IMR-90 (cell line): ENCODE measurements around the gene MAPKAP1. TPM values are rescaled to one million over a fixed set of nuclear protein-coding genes. Genes with fewer than 3 reads are reported as not detected.

Experiments
- ATAC-seq: fragments of 200-7000 bp; cut with Tn5 transposase; 2 replicates; pipeline ENCODE4 v1.9.1; 2020; ENCODE audit warnings: low read depth, mild to moderate bottlenecking, moderate library complexity
- BruUV-seq: library from RNA; stranded (reverse); fragments of 400-500 nt; replicated peaks from 2 replicates; lab custom pipeline; 2021; lab: Mats Ljungman, UMichigan
- CTCF ChIA-PET: fragments of 300-600 bp; formaldehyde crosslinking; extraction: SDS; loops from one replicate; lab custom pipeline; 2021; ENCODE audit warnings: antibody characterized with exemption; lab: Yijun Ruan, JAX
- POLR2A ChIA-PET: fragments of 300-600 bp; sonication (Branson Sonifier 250); formaldehyde crosslinking; loops from one replicate; lab custom pipeline; 2022; ENCODE audit warnings: antibody characterized with exemption; ENCODE audit not compliant: unreplicated experiment; lab: Charles Lee
- DNase-seq: peaks from one replicate; pipeline ENCODE4 v3.0.0; 2013
- H2AFZ ChIP-seq: replicated peaks from 2 replicates; pipeline ENCODE3; 2013; ENCODE audit warnings: low read length, mild to moderate bottlenecking; ENCODE audit not compliant: poor library complexity
- H2AK5ac ChIP-seq: 2 replicates; pipeline ENCODE4 v1.6.1; 2013; ENCODE audit warnings: low read depth, low read length, inconsistent platforms
- H2AK9ac ChIP-seq: replicated peaks from 2 replicates; pipeline ENCODE3; 2013; ENCODE audit warnings: mild to moderate bottlenecking, low read depth, low read length, moderate library complexity; ENCODE audit not compliant: poor library complexity
- H2BK120ac ChIP-seq: 2 replicates; pipeline ENCODE4 v1.6.1; 2013; ENCODE audit warnings: low read depth, low read length, inconsistent platforms
- H2BK15ac ChIP-seq: 3 replicates; pipeline ENCODE4 v1.6.1; 2013; ENCODE audit warnings: low read depth, low read length, inconsistent platforms
- H2BK20ac ChIP-seq: 2 replicates; pipeline ENCODE4 v1.6.1; 2013; ENCODE audit warnings: low read depth, mild to moderate bottlenecking, inconsistent platforms, low read length, moderate library complexity
- H2BK5ac ChIP-seq: 2 replicates; pipeline ENCODE4 v1.6.1; 2013; ENCODE audit warnings: mild to moderate bottlenecking, low read depth, low read length, inconsistent platforms; ENCODE audit not compliant: poor library complexity, severe bottlenecking
- H3K14ac ChIP-seq: replicated peaks from 2 replicates; pipeline ENCODE4 v1.6.1; 2013; ENCODE audit warnings: low read depth, low read length, inconsistent platforms
- H3K18ac ChIP-seq: 2 replicates; pipeline ENCODE4 v1.6.1; 2013; ENCODE audit warnings: low read depth, low read length, control low read depth
- H3K23ac ChIP-seq: 2 replicates; pipeline ENCODE4 v1.6.1; 2013; ENCODE audit warnings: low read depth, low read length, inconsistent platforms
- H3K27ac ChIP-seq: 2 replicates; pipeline ENCODE4 v1.5.1; 2013; ENCODE audit warnings: mild to moderate bottlenecking, control low read depth, low read length; ENCODE audit not compliant: insufficient read depth
- H3K27me3 ChIP-seq: 2 replicates; pipeline ENCODE4 v1.6.1; 2013; ENCODE audit warnings: low read length; ENCODE audit not compliant: control insufficient read depth, insufficient read depth
- H3K36me3 ChIP-seq: 2 replicates; pipeline ENCODE4 v1.6.1; 2013; ENCODE audit warnings: low read length, mixed read lengths; ENCODE audit not compliant: control insufficient read depth, insufficient read depth
- H3K4ac ChIP-seq: 2 replicates; pipeline ENCODE4 v1.6.1; 2013; ENCODE audit warnings: low read depth, low read length, inconsistent platforms
- H3K4me1 ChIP-seq: 2 replicates; pipeline ENCODE4 v1.6.1; 2013; ENCODE audit warnings: low read length, mixed read lengths; ENCODE audit not compliant: control insufficient read depth, insufficient read depth
- H3K4me2 ChIP-seq: 2 replicates; pipeline ENCODE4 v1.6.1; 2013; ENCODE audit warnings: low read depth, mild to moderate bottlenecking, control low read depth, low read length, moderate library complexity
- H3K4me3 ChIP-seq: 2 replicates; pipeline ENCODE4 v1.5.1; 2013; ENCODE audit warnings: low read depth, mild to moderate bottlenecking, control low read depth, low read length, moderate library complexity; ENCODE audit not compliant: insufficient read depth
- H3K56ac ChIP-seq: 2 replicates; pipeline ENCODE4 v1.6.1; 2013; ENCODE audit warnings: low read length, inconsistent platforms; ENCODE audit not compliant: insufficient read depth; ENCODE audit errors: extremely low read depth
- H3K79me1 ChIP-seq, 2 experiments: 2 replicates each; pipeline ENCODE4 v1.6.1; 2013; ENCODE audit warnings: low read length in 2 of 2, inconsistent platforms in 1 of 2, low read depth in 1 of 2
- H3K9ac ChIP-seq: 2 replicates; pipeline ENCODE4 v1.6.1; 2013; ENCODE audit warnings: low read depth, low read length, control low read depth
- H3K9me1 ChIP-seq: 2 replicates; pipeline ENCODE4 v1.6.1; 2013; ENCODE audit warnings: low read length, inconsistent platforms; ENCODE audit not compliant: insufficient read depth
- H3K9me3 ChIP-seq: 2 replicates; pipeline ENCODE4 v1.6.1; 2013; ENCODE audit warnings: low read length; ENCODE audit not compliant: control insufficient read depth, insufficient read depth
- H4K20me1 ChIP-seq: 2 replicates; pipeline ENCODE4 v1.6.1; 2013; ENCODE audit warnings: low read length, inconsistent platforms; ENCODE audit not compliant: insufficient read depth
- H4K5ac ChIP-seq: 2 replicates; pipeline ENCODE4 v1.6.1; 2013; ENCODE audit warnings: mild to moderate bottlenecking, low read depth, low read length, control low read depth
- H4K8ac ChIP-seq, 2 experiments: 2 replicates each; pipeline ENCODE4 v1.6.1; 2013; ENCODE audit warnings: low read depth in 2 of 2, low read length in 2 of 2, control low read depth in 1 of 2, inconsistent platforms in 1 of 2
- H4K91ac ChIP-seq: 2 replicates; pipeline ENCODE4 v1.6.1; 2013; ENCODE audit warnings: low read depth, low read length, inconsistent platforms; ENCODE audit not compliant: insufficient read depth
- BHLHE40 ChIP-seq: fragments of 150-350 bp; IDR thresholded peaks from 2 replicates; pipeline ENCODE4 v1.6.1; 2016; ENCODE audit warnings: mild to moderate bottlenecking, low read depth, low read length
- CEBPB ChIP-seq: IDR thresholded peaks from 2 replicates; pipeline ENCODE4 v1.6.1; 2012; ENCODE audit warnings: low read depth, low read length, improper control_type of control experiment
- CHD1 ChIP-seq: IDR thresholded peaks from 2 replicates; pipeline ENCODE4 v1.6.1; 2012; ENCODE audit warnings: low read depth, low read length, improper control_type of control experiment
- CTCF ChIP-seq: conservative IDR thresholded peaks from 2 replicates; pipeline ENCODE4 v1.5.1; 2012; ENCODE audit warnings: mild to moderate bottlenecking, low read depth, low read length, improper control_type of control experiment
- FOS ChIP-seq: fragments of 150-350 bp; IDR thresholded peaks from 2 replicates; pipeline ENCODE4 v1.6.1; 2016; ENCODE audit warnings: low read depth, low read length
- MAZ ChIP-seq: IDR thresholded peaks from 2 replicates; pipeline ENCODE4 v1.6.1; 2012; ENCODE audit warnings: low read depth, mild to moderate bottlenecking, low read length, improper control_type of control experiment, moderate library complexity, borderline replicate concordance
- RAD21 ChIP-seq: IDR thresholded peaks from 2 replicates; pipeline ENCODE4 v1.6.1; 2012; ENCODE audit warnings: low read length, improper control_type of control experiment
- RFX5 ChIP-seq: IDR thresholded peaks from 2 replicates; pipeline ENCODE4 v1.8.0; 2012; ENCODE audit warnings: low read depth, mild to moderate bottlenecking, low read length, moderate library complexity
- USF2 ChIP-seq: fragments of 150-350 bp; IDR thresholded peaks from 2 replicates; pipeline ENCODE4 v1.6.1; 2017; ENCODE audit warnings: mild to moderate bottlenecking, antibody characterized with exemption, low read length, low read depth
- WGBS, 2 experiments: methylation state at CpG; one replicate each; pipeline versions ENCODE4 v1.1.5 to v1.1.7; 2013; ENCODE audit warnings: missing lambda C conversion rate in 2 of 2; ENCODE audit not compliant: insufficient read length in 1 of 2; ENCODE audit errors: extremely low coverage in 2 of 2; 5-methylcytosine and 5-hydroxymethylcytosine counted together
- dilution Hi-C: fragments of 300-500 bp; cut with HindIII; formaldehyde crosslinking; loops from one replicate; pipeline ENCODE4 v1.14.3; 2018; ENCODE audit warnings: low sequenced_read_pairs; ENCODE audit not compliant: unreplicated experiment
- in situ Hi-C: fragments of 300-500 bp; cut with MboI; formaldehyde crosslinking; loops from 3 replicates; pipeline ENCODE4 v1.14.3; 2019; ENCODE audit warnings: low sequenced_read_pairs, inconsistent platforms, mixed read lengths
- intact Hi-C: fragments of 100-400 bp; cut with micrococcal nuclease; formaldehyde crosslinking; loops from 2 replicates; pipeline ENCODE4 v1.10.0; 2022
- polyA plus RNA-seq, 3 experiments: library from polyadenylated mRNA; depleted of rRNA; stranded (reverse); fragments of >200 nt; gene quantifications; 2 replicates each; pipeline ENCODE4 v1.2.3, GENCODE V29; 2012; ENCODE audit warnings: low replicate concordance in 1 of 3
- total RNA-seq: library from RNA; depleted of rRNA; stranded (reverse); fragments of >200 nt; gene quantifications from 2 replicates; pipeline ENCODE4 v1.2.3, GENCODE V29; 2012

Gene MAPKAP1
- total and polyA plus RNA-seq, 2 of the 4 experiments (the other 2 are of a cell fraction) = 87.2 to 158 TPM

GRCh38 chr9:125463926-125464325 lies 243.1 kb downstream of the MAPKAP1 start:
- Histone ChIP-seq H3K56ac (no peak overlapping the region), H3K9me3 (no peaks in the 10 kb centered on the region), H3K14ac (no peak overlapping the region), H2BK15ac (no peak overlapping the region), H2AK9ac (no peak overlapping the region), H3K36me3 (peaks cover 5% of the 10 kb centered on the region; the same call in 1 of the 2 replicates), H4K20me1 (peaks cover 19% of the 10 kb centered on the region), H3K4ac (no peak overlapping the region; the same call in 1 of the 2 replicates), H3K27ac (no peak overlapping the region), H2BK20ac (no peak overlapping the region; the same call in 1 of the 2 replicates), H3K4me2 (no peak overlapping the region), H3K23ac (no peak overlapping the region), H3K18ac (no peak overlapping the region), H3K4me1 (peaks cover 19% of the 10 kb centered on the region), H3K9me1 (peaks cover 26% of the 10 kb centered on the region), H4K91ac (no peak overlapping the region), H2BK120ac (no peak overlapping the region), H4K8ac (no peak overlapping the region), H3K27me3 (no peaks in the 10 kb centered on the region), H4K5ac (no peak overlapping the region), H2AK5ac (no peak overlapping the region), H2AFZ (no peak overlapping the region), H3K79me1 (peaks cover 7 to 30% of the 10 kb centered on the region in 2 experiments; a peak in 2 of 4 replicates), H3K9ac (no peak overlapping the region), H3K4me3 (no peak overlapping the region), H2BK5ac (no peak overlapping the region)
- ATAC-seq = no peak
- dilution Hi-C loops = no loop called here
- CTCF ChIA-PET = no interaction called here
- no TSS peak for BruUV-seq
- no peak for DNase-seq
- in situ Hi-C loops = no loop called here
- intact Hi-C loops = loop anchor here (5.0 kb wide), 1 partner anchor 83 kb away; no protein-coding TSS in a partner anchor
- POLR2A ChIA-PET = no interaction called here
- WGBS, 2 experiments = no CpG with 5 or more reads among the region's 2 CpGs
- TF ChIP-seq BHLHE40 (no peak), RFX5 (no peak), RAD21 (no peak), MAZ (no peak), CTCF (no peak), CHD1 (no peak), USF2 (no peak), CEBPB (no peak), FOS (no peak)
